AG09309 (cell line): ENCODE results near the gene CUL4B.
"Not testable (repeated sequence)": the region's sequence is repeated elsewhere in the genome, so short reads cannot be mapped to it uniquely, and the experiment has no call there.

Source experiments
- DNase-seq: peaks from one replicate; pipeline ENCODE4 v3.0.0-alpha.2; 2010; ENCODE audit warnings: low read depth
- H3K4me3 ChIP-seq: 2 replicates; pipeline ENCODE4 v1.5.1; 2011; ENCODE audit warnings: mild to moderate bottlenecking, low read depth, low read length, moderate library complexity; ENCODE audit not compliant: control insufficient read depth
- TF ChIP-seq, protein P1 (sequence below): IDR thresholded peaks from 2 replicates; pipeline ENCODE4 v1.5.1; 2011; ENCODE audit warnings: mild to moderate bottlenecking, low read depth, low read length, inconsistent platforms; ENCODE audit not compliant: insufficient read depth, control insufficient read depth; ENCODE audit errors: missing control alignments

CUL4B gene

DNA sequence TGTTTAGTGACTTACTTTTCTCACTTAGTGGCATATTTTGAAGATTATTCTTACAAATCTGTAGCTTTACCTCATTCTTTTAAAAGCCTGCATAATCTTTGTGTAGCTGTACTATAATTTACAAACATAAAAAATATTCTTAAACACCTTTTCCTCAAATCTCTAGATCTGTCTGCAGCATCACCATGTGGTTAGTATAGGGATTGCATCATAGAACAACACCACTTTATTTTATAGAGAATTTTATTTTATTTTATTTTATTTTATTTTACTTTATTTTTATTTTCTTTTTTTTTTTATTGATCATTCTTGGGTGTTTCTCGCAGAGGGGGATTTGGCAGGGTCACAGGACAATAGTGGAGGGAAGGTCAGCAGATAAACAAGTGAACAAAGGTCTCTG lies 85.3 kb downstream of the CUL4B start:
- TF ChIP-seq, protein P1, sequence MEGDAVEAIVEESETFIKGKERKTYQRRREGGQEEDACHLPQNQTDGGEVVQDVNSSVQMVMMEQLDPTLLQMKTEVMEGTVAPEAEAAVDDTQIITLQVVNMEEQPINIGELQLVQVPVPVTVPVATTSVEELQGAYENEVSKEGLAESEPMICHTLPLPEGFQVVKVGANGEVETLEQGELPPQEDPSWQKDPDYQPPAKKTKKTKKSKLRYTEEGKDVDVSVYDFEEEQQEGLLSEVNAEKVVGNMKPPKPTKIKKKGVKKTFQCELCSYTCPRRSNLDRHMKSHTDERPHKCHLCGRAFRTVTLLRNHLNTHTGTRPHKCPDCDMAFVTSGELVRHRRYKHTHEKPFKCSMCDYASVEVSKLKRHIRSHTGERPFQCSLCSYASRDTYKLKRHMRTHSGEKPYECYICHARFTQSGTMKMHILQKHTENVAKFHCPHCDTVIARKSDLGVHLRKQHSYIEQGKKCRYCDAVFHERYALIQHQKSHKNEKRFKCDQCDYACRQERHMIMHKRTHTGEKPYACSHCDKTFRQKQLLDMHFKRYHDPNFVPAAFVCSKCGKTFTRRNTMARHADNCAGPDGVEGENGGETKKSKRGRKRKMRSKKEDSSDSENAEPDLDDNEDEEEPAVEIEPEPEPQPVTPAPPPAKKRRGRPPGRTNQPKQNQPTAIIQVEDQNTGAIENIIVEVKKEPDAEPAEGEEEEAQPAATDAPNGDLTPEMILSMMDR: peak; percentile 52
- H3K4me3 ChIP-seq, DNase-seq: not testable (repeated sequence)
